Measurements from ENCODE around the gene ZFYVE16.
"Not testable (repeated sequence)": the region's sequence is repeated elsewhere in the genome, so short reads cannot be mapped to it uniquely, and the experiment has no call there.

The ZFYVE16 gene

GRCh38 chr5:80466669-80467485, 59.0 kb downstream of the ZFYVE16 start:
- Histone ChIP-seq H3K79me2 (ENCODE audit: insufficient read depth, low read depth) (no peaks in the 10 kb centered on the region), H3K4me1 (ENCODE audit: low read depth, poor library complexity, severe bottlenecking) (no peaks in the 10 kb centered on the region), H4K20me1 (ENCODE audit: insufficient read depth) (no peaks in the 10 kb centered on the region), H3K4me2 (no peak overlapping the region), H3K4me3 (IDR thresholded peaks at IDR 0.05; ENCODE audit: insufficient read depth, low read depth, low read length) (no peak overlapping the region), H3K36me3 (ENCODE audit: insufficient read depth) (no peaks in the 10 kb centered on the region; the same call in 1 of the 2 replicates), H2AFZ (ENCODE audit: low read depth) (no peak overlapping the region), H3K9ac (no peak overlapping the region), H3K27ac (no peak overlapping the region), H3K27me3 (ENCODE audit: insufficient read depth, low read depth) (no peaks in the 10 kb centered on the region)
- TF ChIP-seq CTCF (conservative IDR thresholded peaks at IDR 0.05; ENCODE audit: low read depth, low read length) = no peak

- Histone ChIP-seq H3K4me1 (ENCODE audit: low read depth, poor library complexity, severe bottlenecking) (no peaks in the 10 kb centered on the region), H3K27me3 (ENCODE audit: insufficient read depth, low read depth) (no peaks in the 10 kb centered on the region), H3K79me2 (ENCODE audit: insufficient read depth, low read depth) (no peaks in the 10 kb centered on the region), H3K4me3 (IDR thresholded peaks at IDR 0.05; ENCODE audit: insufficient read depth, low read depth, low read length) (no peak overlapping the region), H3K36me3 (ENCODE audit: insufficient read depth) (no peaks in the 10 kb centered on the region; the same call in 1 of the 2 replicates), H4K20me1 (ENCODE audit: insufficient read depth) (no peaks in the 10 kb centered on the region), H2AFZ (ENCODE audit: low read depth) (no peak overlapping the region), H3K4me2 (no peak overlapping the region), H3K9ac (no peak overlapping the region), H3K27ac (no peak overlapping the region)
- TF ChIP-seq CTCF (conservative IDR thresholded peaks at IDR 0.05; ENCODE audit: low read depth, low read length) = no peak
These were observed 60.3 kb downstream of the ZFYVE16 start for GRCh38 chr5:80468131-80468530.

GRCh38 chr5:80470631-80471030, 62.8 kb downstream of the ZFYVE16 start:
- H3K36me3 ChIP-seq (ENCODE audit: insufficient read depth); H3K4me1 ChIP-seq (ENCODE audit: low read depth, poor library complexity, severe bottlenecking); H3K27me3 ChIP-seq (ENCODE audit: insufficient read depth, low read depth); H4K20me1 ChIP-seq (ENCODE audit: insufficient read depth); H3K79me2 ChIP-seq (ENCODE audit: insufficient read depth, low read depth); H3K27ac ChIP-seq; H3K4me3 ChIP-seq (IDR thresholded peaks at IDR 0.05; ENCODE audit: insufficient read depth, low read depth, low read length); H3K4me2 ChIP-seq; H2AFZ ChIP-seq (ENCODE audit: low read depth); H3K9ac ChIP-seq: not testable (repeated sequence)

GRCh38 chr5:80474929-80475328, 67.1 kb downstream of the ZFYVE16 start:
- H3K4me2 ChIP-seq = no peak overlapping the region
- H3K4me3 ChIP-seq (IDR thresholded peaks at IDR 0.05; ENCODE audit: insufficient read depth, low read depth, low read length) = no peak overlapping the region
- no peaks in the 10 kb centered on the region for H3K4me1 ChIP-seq (ENCODE audit: low read depth, poor library complexity, severe bottlenecking)

More at GRCh38 chr5:80474929-80475328, 67.1 kb downstream of the ZFYVE16 start:
- H3K36me3 ChIP-seq (ENCODE audit: insufficient read depth) = no peaks in the 10 kb centered on the region
- H4K20me1 ChIP-seq (ENCODE audit: insufficient read depth) = no peaks in the 10 kb centered on the region
- no peak for TF ChIP-seq CTCF (conservative IDR thresholded peaks at IDR 0.05; ENCODE audit: low read depth, low read length)
- H3K9ac ChIP-seq = no peak overlapping the region
- no peak overlapping the region for H3K27ac ChIP-seq
- H2AFZ ChIP-seq (ENCODE audit: low read depth) = no peak overlapping the region
- no peaks in the 10 kb centered on the region for H3K79me2 ChIP-seq (ENCODE audit: insufficient read depth, low read depth)
- no peaks in the 10 kb centered on the region for H3K27me3 ChIP-seq (ENCODE audit: insufficient read depth, low read depth)
